HepG2 (cell line): ENCODE data around the gene RGN. TPM values are rescaled to one million over a fixed set of nuclear protein-coding genes. Genes with fewer than 3 reads are reported as not detected.
A peak's percentile ranks its signal among the peaks of the same experiment; 100 is the strongest.

Experiments used
- DZIP1 ChIP-seq: sonication (generic); formaldehyde crosslinking; IDR thresholded peaks from 2 replicates; pipeline ENCODE4 v1.5.0; 2020; ENCODE audit warnings: mild to moderate bottlenecking, missing genetic modification reagents
- FOXM1 ChIP-seq: sonication (generic); formaldehyde crosslinking; IDR thresholded peaks from 2 replicates; pipeline ENCODE4 v1.5.0; 2020; ENCODE audit warnings: missing genetic modification reagents
- MIXL1 ChIP-seq: IDR thresholded peaks from 2 replicates; pipeline ENCODE4 v1.6.1; 2016
- MYNN ChIP-seq: sonication (generic); formaldehyde crosslinking; IDR thresholded peaks from 2 replicates; pipeline ENCODE4 v1.4.0; 2020; ENCODE audit warnings: mild to moderate bottlenecking, low read depth, missing genetic modification reagents
- NAIF1 ChIP-seq: sonication (generic); formaldehyde crosslinking; IDR thresholded peaks from 2 replicates; pipeline ENCODE4 v1.5.0; 2020; ENCODE audit warnings: mild to moderate bottlenecking, missing genetic modification reagents, borderline replicate concordance
- NR2F6 ChIP-seq, 2 experiments: IDR thresholded peaks; 2 replicates each; pipeline ENCODE4 v1.6.1; 2016; ENCODE audit warnings: antibody characterized with exemption in 1 of 2, mild to moderate bottlenecking in 1 of 2
- ONECUT2 ChIP-seq: sonication (generic); formaldehyde crosslinking; IDR thresholded peaks from 2 replicates; pipeline ENCODE4 v1.4.0; 2020; ENCODE audit warnings: missing genetic modification reagents
- POLR2AphosphoS2 ChIP-seq: IDR thresholded peaks from 2 replicates; pipeline ENCODE4 v1.6.1; 2011; ENCODE audit warnings: low read depth, low read length, improper control_type of control experiment
- RELA ChIP-seq: sonication (generic); formaldehyde crosslinking; IDR thresholded peaks from 2 replicates; pipeline ENCODE4 v1.4.0; 2020; ENCODE audit warnings: missing genetic modification reagents
- SMARCC2 ChIP-seq: fragments of 450-650 bp; IDR thresholded peaks from 2 replicates; pipeline ENCODE4 v1.6.1; 2017; ENCODE audit warnings: antibody characterized with exemption, mild to moderate bottlenecking
- SMC3 ChIP-seq: IDR thresholded peaks from 2 replicates; pipeline ENCODE4 v1.6.1; 2011; ENCODE audit warnings: low read length, improper control_type of control experiment
- TEAD2 ChIP-seq: sonication (generic); formaldehyde crosslinking; IDR thresholded peaks from 2 replicates; pipeline ENCODE4 v1.9.0; 2021; ENCODE audit warnings: missing genetic modification reagents
- UBTF ChIP-seq: sonication (generic); formaldehyde crosslinking; IDR thresholded peaks from 2 replicates; pipeline ENCODE4 v1.4.0; 2020; ENCODE audit warnings: mild to moderate bottlenecking, missing genetic modification reagents
- ZFP1 ChIP-seq: IDR thresholded peaks from 2 replicates; pipeline ENCODE4 v1.6.1; 2016
- ZFYVE20 ChIP-seq: sonication (generic); formaldehyde crosslinking; IDR thresholded peaks from 2 replicates; pipeline ENCODE4 v1.8.0; 2023; ENCODE audit warnings: low read depth, mild to moderate bottlenecking, moderate library complexity, missing genetic modification reagents, borderline replicate concordance
- ZNF101 ChIP-seq: sonication (generic); formaldehyde crosslinking; IDR thresholded peaks from 2 replicates; pipeline ENCODE4 v1.4.0; 2020; ENCODE audit warnings: mild to moderate bottlenecking, low read depth, missing genetic modification reagents, borderline replicate concordance
- ZNF256 ChIP-seq: sonication (generic); formaldehyde crosslinking; conservative IDR thresholded peaks from 2 replicates; pipeline ENCODE4 v1.4.0; 2020; ENCODE audit warnings: missing genetic modification reagents
- ZNF276 ChIP-seq: sonication (generic); formaldehyde crosslinking; IDR thresholded peaks from 2 replicates; pipeline ENCODE4 v1.4.0; 2020; ENCODE audit warnings: mild to moderate bottlenecking, low read depth, missing genetic modification reagents
- ZNF326 ChIP-seq: sonication (generic); formaldehyde crosslinking; IDR thresholded peaks from 2 replicates; pipeline ENCODE4 v1.4.0; 2020; ENCODE audit warnings: missing genetic modification reagents, borderline replicate concordance
- ZNF367 ChIP-seq: sonication (generic); formaldehyde crosslinking; IDR thresholded peaks from 2 replicates; pipeline ENCODE4 v1.4.0; 2020; ENCODE audit warnings: missing genetic modification reagents, borderline replicate concordance
- polyA plus RNA-seq, 8 experiments: library from polyadenylated mRNA; depleted of rRNA in 3 of 8; stranded (reverse) in 7 of 8; unstranded in 1 of 8; fragments of >200 nt; fragmentation: Illumina TruSeq in 4 of 8; extraction: Trizol in 4 of 8; gene quantifications; 2 replicates each; pipeline versions ENCODE4 v1.2.1 to v1.2.3, GENCODE V29; 2011 to 2016; ENCODE audit warnings: low read depth in 4 of 8, missing spikeins in 1 of 8, mixed read lengths in 1 of 8; ENCODE audit not compliant: insufficient read depth in 1 of 8
- total RNA-seq, 5 experiments: library from RNA; depleted of rRNA; stranded (reverse); fragments of >200 nt; fragmentation: Illumina TruSeq; extraction: Trizol; gene quantifications; 2 replicates each; pipeline ENCODE4 v1.2.3, GENCODE V29; 2016; ENCODE audit warnings: low read depth in 1 of 5
- TF ChIP-seq, protein P1 (sequence below): sonication (generic); formaldehyde crosslinking; IDR thresholded peaks from 2 replicates; pipeline ENCODE4 v1.4.0; 2020; ENCODE audit warnings: missing genetic modification reagents

Gene RGN
- total and polyA plus RNA-seq, 2 of the 13 experiments (the other 11 are each of a cell fraction or from before 2014, with no cell fraction given): 19.6 to 74.4 TPM

DNA sequence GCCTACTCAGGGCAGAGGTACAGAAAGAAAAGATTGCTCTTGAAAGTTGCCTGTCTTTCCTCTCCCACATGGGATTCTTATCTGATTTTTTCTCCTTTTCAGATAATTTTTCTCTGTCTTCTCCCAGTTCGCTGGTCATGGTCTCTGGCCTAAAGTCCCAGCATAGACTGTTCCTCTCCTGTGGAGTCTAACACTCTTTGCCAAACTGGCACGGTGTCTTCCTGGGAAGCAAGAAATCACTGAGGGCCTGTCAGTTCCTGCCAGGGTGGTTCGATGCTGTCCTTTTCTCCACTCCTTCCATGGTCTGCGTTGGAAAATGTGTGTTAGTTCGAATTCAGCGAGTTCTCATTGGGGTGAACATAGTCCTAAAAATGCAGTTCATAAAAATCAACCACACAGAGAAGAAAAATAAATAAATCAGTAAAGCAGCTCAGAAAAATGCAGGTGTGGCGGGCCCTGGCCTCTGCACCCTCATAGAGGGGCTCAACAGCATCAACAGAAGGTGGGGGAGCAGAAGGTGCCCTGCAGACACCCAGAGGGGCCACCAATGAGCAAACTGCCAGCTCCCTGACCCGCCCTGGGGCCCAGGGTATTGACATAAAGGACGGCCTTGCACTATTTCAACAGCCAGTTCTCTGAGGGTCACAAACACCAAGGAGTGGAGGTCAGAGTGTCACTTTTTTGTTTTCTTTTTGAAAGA lies 2.1 kb downstream of the RGN start (continued):
- TF ChIP-seq ZNF326 (CRISPR knock-in tag) (no peak), ZFP1 (CRISPR knock-in tag) (no peak), ZNF256 (CRISPR knock-in tag) (no peak), POLR2AphosphoS2 (no peak), MYNN (no peak), ZNF367 (CRISPR knock-in tag) (no peak), ZFYVE20 (no peak), ZNF101 (CRISPR knock-in tag) (no peak), UBTF (CRISPR knock-in tag) (peak; percentile 17; the same call in 1 of the 2 replicates), TEAD2 (CRISPR knock-in tag) (no peak), ZNF276 (CRISPR knock-in tag) (no peak), MIXL1 (0 out of 2 replicates have a peak, but pooled peaks have one; percentile 38), DZIP1 (CRISPR knock-in tag) (no peak), RELA (CRISPR knock-in tag) (no peak), SMARCC2 (no peak), FOXM1 (CRISPR knock-in tag) (no peak), ONECUT2 (no peak), NR2F6 (IDR thresholded peaks at IDR 0.05) (peak; percentile 98), NR2F6 (CRISPR knock-in tag; IDR thresholded peaks at IDR 0.05) (peak; percentile 96), SMC3 (no peak), NAIF1 (CRISPR knock-in tag) (no peak)
- TF ChIP-seq, protein P1, sequence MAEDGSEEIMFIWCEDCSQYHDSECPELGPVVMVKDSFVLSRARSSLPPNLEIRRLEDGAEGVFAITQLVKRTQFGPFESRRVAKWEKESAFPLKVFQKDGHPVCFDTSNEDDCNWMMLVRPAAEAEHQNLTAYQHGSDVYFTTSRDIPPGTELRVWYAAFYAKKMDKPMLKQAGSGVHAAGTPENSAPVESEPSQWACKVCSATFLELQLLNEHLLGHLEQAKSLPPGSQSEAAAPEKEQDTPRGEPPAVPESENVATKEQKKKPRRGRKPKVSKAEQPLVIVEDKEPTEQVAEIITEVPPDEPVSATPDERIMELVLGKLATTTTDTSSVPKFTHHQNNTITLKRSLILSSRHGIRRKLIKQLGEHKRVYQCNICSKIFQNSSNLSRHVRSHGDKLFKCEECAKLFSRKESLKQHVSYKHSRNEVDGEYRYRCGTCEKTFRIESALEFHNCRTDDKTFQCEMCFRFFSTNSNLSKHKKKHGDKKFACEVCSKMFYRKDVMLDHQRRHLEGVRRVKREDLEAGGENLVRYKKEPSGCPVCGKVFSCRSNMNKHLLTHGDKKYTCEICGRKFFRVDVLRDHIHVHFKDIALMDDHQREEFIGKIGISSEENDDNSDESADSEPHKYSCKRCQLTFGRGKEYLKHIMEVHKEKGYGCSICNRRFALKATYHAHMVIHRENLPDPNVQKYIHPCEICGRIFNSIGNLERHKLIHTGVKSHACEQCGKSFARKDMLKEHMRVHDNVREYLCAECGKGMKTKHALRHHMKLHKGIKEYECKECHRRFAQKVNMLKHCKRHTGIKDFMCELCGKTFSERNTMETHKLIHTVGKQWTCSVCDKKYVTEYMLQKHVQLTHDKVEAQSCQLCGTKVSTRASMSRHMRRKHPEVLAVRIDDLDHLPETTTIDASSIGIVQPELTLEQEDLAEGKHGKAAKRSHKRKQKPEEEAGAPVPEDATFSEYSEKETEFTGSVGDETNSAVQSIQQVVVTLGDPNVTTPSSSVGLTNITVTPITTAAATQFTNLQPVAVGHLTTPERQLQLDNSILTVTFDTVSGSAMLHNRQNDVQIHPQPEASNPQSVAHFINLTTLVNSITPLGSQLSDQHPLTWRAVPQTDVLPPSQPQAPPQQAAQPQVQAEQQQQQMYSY (CRISPR knock-in tag): no peak
